Hepatocyte (in vitro differentiated cells): ENCODE measurements around the gene EXOC6B.

ENCODE experiments used
- CTCF ChIP-seq: fragments of 200-600 bp; sonication (generic); IDR thresholded peaks from 2 replicates; pipeline ENCODE4 v1.5.1; 2016; ENCODE audit warnings: antibody characterized with exemption, mild to moderate bottlenecking; ENCODE audit not compliant: poor library complexity
- EZH2 ChIP-seq: fragments of 200-600 bp; sonication (generic); IDR thresholded peaks from 2 replicates; pipeline ENCODE4 v1.6.1; 2016; ENCODE audit warnings: antibody characterized with exemption, mild to moderate bottlenecking, borderline replicate concordance

- no peak for TF ChIP-seq CTCF
- no peak for TF ChIP-seq EZH2
These were observed 588.3 kb downstream of the EXOC6B start for GRCh38 chr2:72237549-72237948.
